Transverse colon (tissue), 4 donors: ENCODE data around the gene OAF.

Source experiments
- CTCF ChIP-seq, 5 experiments: fragments of 200-600 bp in 3 of 5; fragments of 450-650 bp in 2 of 5; sonication (generic) in 3 of 5; IDR thresholded peaks; 1 replicate in 2 of 5; 2 replicates in 3 of 5; pipeline ENCODE4 v1.5.1; 2016 to 2017; ENCODE audit warnings: antibody characterized with exemption in 5 of 5, inconsistent platforms in 3 of 5, mild to moderate bottlenecking in 2 of 5, moderate library complexity in 1 of 5
- EP300 ChIP-seq: sonication (generic); formaldehyde crosslinking; IDR thresholded peaks from one replicate; pipeline ENCODE4 v1.6.1; 2017; ENCODE audit warnings: antibody characterized with exemption, low read depth
- POLR2A ChIP-seq: fragments of 450-650 bp; IDR thresholded peaks from one replicate; pipeline ENCODE4 v1.6.1; 2016; ENCODE audit warnings: antibody characterized with exemption, mild to moderate bottlenecking, moderate library complexity
- POLR2AphosphoS5 ChIP-seq, 3 donors: sonication (generic); formaldehyde crosslinking; IDR thresholded peaks; one replicate each; pipeline ENCODE4 v1.6.1; 2016; ENCODE audit warnings: antibody characterized with exemption in 3 of 3

- no peak for TF ChIP-seq CTCF (IDR thresholded peaks at IDR 0.05)
- no peak for TF ChIP-seq POLR2AphosphoS5 (IDR thresholded peaks at IDR 0.05)
- TF ChIP-seq EP300 = no peak
- TF ChIP-seq POLR2A = no peak
Observed at GRCh38 chr11:120273432-120273831, 62.6 kb downstream of the OAF start.
